GM12873 (cell line): ENCODE data around the gene MAPK9.

Experiments
- CTCF ChIP-seq: IDR thresholded peaks from 2 replicates; pipeline ENCODE4 v1.5.1; 2012; ENCODE audit warnings: low read depth, mild to moderate bottlenecking, moderate library complexity, low read length, control low read depth; ENCODE audit not compliant: insufficient read depth; ENCODE audit errors: missing control alignments

MAPK9 gene

GRCh38 chr5:180306796-180307195, 14.9 kb upstream of the MAPK9 start:
- no peak for TF ChIP-seq CTCF

GRCh38 chr5:180305481-180305880, 13.6 kb upstream of the MAPK9 start:
- TF ChIP-seq CTCF, result no peak

- no peak for TF ChIP-seq CTCF
Observed at GRCh38 chr5:180304431-180305375, 12.8 kb upstream of the MAPK9 start.

- TF ChIP-seq CTCF, result no peak
Observed at GRCh38 chr5:180304016-180304292, 12.1 kb upstream of the MAPK9 start.

GRCh38 chr5:180303226-180304015, 11.5 kb upstream of the MAPK9 start:
- TF ChIP-seq CTCF, result no peak

GRCh38 chr5:180302256-180302655, 10.4 kb upstream of the MAPK9 start:
- no peak for TF ChIP-seq CTCF

- no peak for TF ChIP-seq CTCF
Observed at GRCh38 chr5:180301253-180301652, 9.4 kb upstream of the MAPK9 start.
